Dendritic cell treated with granulocyte-macrophage colony-stimulating factor and Interleukin-4, amounts not matched to agents 40 ng/mL and 50 ng/mL, for 4 days (primary cell): ENCODE measurements around the gene NEMF.

Experiments
- H3K27ac Mint-ChIP-seq: one replicate; pipeline ENCODE4 v1.8.0; 2022; ENCODE audit warnings: mild to moderate bottlenecking, mixed read lengths
- H3K27me3 Mint-ChIP-seq: one replicate; pipeline ENCODE4 v1.8.0; 2022; ENCODE audit warnings: mild to moderate bottlenecking, mixed read lengths
- H3K36me3 Mint-ChIP-seq: one replicate; pipeline ENCODE4 v1.8.0; 2022; ENCODE audit warnings: low read depth, mixed read lengths
- H3K4me1 Mint-ChIP-seq: one replicate; pipeline ENCODE4 v1.8.0; 2022; ENCODE audit warnings: low read depth, mixed read lengths
- H3K4me3 Mint-ChIP-seq: one replicate; pipeline ENCODE4 v1.8.0; 2022; ENCODE audit warnings: mild to moderate bottlenecking, moderate library complexity, mixed read lengths
- H3K9me3 Mint-ChIP-seq: one replicate; pipeline ENCODE4 v1.8.0; 2022; ENCODE audit warnings: mixed read lengths
- intact Hi-C: fragments of 100-400 bp; cut with micrococcal nuclease; formaldehyde crosslinking; loops from one replicate; pipeline ENCODE4 v1.15.0; 2022

The NEMF gene

DNA sequence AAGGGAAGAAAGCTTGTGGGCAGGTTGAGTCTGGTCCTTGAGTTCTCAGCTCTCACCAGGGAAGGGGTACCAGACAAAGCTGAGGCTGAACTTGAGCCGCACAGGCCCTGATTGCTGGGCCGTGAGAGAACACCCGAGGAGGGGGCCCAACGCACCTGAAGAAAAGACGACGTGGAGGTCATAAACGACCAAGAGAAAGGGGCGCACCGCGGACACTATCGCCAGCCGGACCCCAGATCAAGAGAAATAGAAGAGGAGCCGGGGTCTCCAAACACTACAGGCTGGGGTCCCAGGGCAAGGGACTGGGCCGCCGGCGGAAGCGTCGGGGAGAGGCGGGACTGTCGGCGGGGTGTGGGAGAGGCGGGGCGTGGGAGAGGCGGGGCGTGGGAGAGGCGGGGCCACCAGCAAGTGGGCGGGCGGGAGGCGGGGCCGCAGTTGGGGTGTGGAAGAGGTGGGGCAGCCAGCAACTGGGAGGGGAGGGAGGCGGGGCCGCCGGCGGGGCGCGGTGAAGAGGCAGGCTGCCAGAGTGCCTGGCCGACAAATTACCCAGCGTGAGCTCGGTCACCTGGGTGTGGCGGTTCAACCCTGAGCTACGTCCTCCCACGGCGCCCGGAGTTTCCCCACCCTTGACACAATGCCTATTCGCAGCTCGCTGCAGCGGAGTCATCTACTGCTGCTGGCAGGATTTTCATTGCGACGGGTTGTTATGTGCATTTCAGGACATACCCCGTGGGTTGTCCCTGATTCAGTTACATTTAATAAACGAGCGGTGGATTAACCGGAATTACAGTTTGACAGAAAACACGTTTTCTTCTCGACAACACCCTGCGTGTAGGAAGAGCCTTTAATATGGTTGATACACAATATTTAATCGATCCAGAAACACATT lies 15.5 kb upstream of the NEMF start:
- Mint-ChIP-seq H3K4me1 (peaks cover 29% of the 10 kb centered on the region), H3K9me3 (no peaks in the 10 kb centered on the region), H3K36me3 (peaks cover 10% of the 10 kb centered on the region), H3K27me3 (no peaks in the 10 kb centered on the region), H3K4me3 (peak overlapping the region; percentile 93), H3K27ac (peak overlapping the region; percentile 98)
- intact Hi-C loops = loop anchor here (1.0 to 2.0 kb wide), 5 partner anchors 12 to 171 kb away; no protein-coding TSS in a partner anchor

DNA sequence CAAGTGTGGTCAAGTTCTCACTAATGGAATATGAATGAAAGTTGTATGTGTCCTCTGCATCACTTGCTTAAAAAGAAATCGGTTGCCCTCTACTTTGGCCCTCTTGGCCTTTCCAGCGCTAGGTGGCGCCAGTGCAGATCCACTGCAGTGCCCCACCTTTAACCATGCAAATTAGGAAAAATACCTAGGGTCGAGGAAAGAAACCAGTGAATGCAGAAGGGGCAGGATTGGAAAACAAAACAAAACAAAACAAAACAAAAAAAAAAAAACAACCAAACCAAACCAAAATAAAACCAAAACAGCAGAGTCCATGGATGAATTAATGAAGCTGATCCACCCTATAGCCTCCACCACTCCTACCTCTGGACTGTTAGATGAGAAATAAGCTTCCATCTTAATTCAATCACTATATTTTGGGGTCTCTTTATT lies 12.9 kb upstream of the NEMF start:
- H3K27me3 Mint-ChIP-seq = no peaks in the 10 kb centered on the region

DNA sequence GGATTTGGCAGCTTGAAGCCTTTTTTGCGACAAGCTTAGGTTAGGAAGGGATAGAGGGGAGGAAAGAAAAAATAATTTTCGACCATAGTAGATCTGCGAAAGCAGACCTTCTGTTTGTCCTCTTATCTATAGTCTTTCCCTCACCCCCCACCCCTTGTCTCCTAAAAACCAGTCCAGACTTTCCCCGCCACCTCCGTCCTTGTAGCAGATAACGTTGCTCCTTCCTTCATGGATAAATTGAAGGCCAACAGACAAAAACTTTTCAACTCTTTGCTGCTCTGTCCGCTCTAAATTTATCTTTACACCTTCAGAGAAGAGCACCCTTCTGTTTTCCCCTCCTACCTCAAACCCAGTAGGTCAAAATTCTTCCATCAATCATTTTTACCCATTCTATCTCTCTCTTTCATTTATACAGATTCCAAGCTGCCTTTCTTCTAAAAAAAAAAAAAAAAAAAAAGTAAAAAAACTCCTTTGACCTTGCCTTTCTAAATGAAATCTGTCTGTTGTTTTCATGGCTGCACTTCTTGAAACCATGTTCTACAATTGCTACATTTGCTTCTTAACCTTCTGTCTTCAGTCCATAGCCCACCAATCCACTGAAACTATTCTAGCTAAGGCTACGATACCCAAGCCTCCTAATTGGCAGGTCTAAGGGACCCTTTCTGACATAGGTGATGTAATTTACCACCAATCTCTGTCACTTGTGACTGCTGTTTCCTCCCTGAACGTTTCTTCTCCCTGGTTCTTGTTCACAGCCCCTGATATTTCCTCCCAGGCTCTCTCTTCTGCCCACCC lies 11.1 kb upstream of the NEMF start:
- intact Hi-C loops = no loop called here
- H3K27ac Mint-ChIP-seq = no peak overlapping the region
- no peaks in the 10 kb centered on the region for H3K9me3 Mint-ChIP-seq
- no peak overlapping the region for H3K4me3 Mint-ChIP-seq
- H3K4me1 Mint-ChIP-seq = peaks cover 21% of the 10 kb centered on the region
- H3K27me3 Mint-ChIP-seq = no peaks in the 10 kb centered on the region
- H3K36me3 Mint-ChIP-seq = peaks cover 12% of the 10 kb centered on the region

More for the DNA sequence above, 12.9 kb upstream of the NEMF start:
- H3K4me1 Mint-ChIP-seq = peaks cover 27% of the 10 kb centered on the region
- H3K36me3 Mint-ChIP-seq = peaks cover 12% of the 10 kb centered on the region
- H3K9me3 Mint-ChIP-seq = no peaks in the 10 kb centered on the region
- no peak overlapping the region for H3K27ac Mint-ChIP-seq
- H3K4me3 Mint-ChIP-seq = no peak overlapping the region
- intact Hi-C loops = loop anchor here (1.0 kb wide), 1 partner anchor 240 kb away; no protein-coding TSS in a partner anchor

DNA sequence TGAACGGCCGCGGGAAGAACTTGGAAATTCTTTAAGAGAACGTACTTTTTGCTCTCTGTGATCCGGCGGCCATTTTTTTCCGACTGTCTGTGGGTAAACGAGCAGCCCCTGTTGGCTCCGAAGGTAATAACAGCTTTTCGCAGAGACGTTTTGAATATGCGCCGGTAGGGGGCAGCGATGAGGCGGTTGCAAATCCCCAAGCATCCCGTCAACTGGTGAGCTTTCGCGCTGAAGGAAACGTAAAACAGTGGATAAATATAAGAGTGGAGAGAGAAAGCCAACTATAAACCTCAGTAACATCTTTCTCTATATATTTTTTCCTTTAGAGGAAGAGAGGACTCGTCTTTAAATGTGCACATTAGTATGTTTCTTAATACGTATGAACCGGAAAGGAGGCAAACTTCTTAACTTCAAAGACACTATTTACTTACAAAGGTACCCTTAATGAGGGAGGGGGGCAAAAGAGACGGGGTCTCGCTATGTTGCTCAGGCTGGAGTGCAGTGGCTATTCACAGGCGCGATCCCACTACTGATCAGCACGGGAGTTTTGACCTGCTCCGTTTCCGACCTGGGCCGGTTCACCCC lies 9.6 kb upstream of the NEMF start:
- Mint-ChIP-seq H3K27ac (no peak overlapping the region), H3K27me3 (no peaks in the 10 kb centered on the region), H3K9me3 (no peaks in the 10 kb centered on the region), H3K4me3 (no peak overlapping the region), H3K4me1 (peaks cover 18% of the 10 kb centered on the region), H3K36me3 (peaks cover 5% of the 10 kb centered on the region)
- intact Hi-C loops = loop anchor here (1.0 kb wide), 1 partner anchor 9 kb away; no protein-coding TSS in a partner anchor

DNA sequence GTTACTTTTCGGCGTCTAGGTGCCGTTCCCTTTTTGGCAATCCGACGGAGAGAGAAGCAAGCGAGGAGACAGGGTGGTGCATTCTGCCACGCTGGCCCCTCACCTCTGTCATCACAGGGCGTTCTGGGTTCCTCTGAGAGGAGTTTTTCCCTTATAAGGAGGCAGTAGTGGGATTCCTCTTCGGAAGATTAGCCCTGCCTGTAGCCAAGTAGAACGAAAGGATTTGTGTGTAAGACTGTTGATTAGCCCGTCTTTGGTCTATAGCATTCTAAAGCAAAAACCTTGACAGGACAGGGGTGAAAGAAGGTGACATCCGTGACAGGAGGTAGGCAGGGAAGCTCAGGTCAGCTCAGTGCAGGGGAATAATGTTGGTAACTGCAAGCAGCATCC lies 9.1 kb upstream of the NEMF start:
- intact Hi-C loops = loop anchor here (1.0 kb wide), 1 partner anchor 8 kb away; no protein-coding TSS in a partner anchor
- H3K4me1 Mint-ChIP-seq = peaks cover 20% of the 10 kb centered on the region
- no peak overlapping the region for H3K27ac Mint-ChIP-seq
- H3K4me3 Mint-ChIP-seq = no peak overlapping the region
- H3K9me3 Mint-ChIP-seq = no peaks in the 10 kb centered on the region
- no peaks in the 10 kb centered on the region for H3K27me3 Mint-ChIP-seq
- H3K36me3 Mint-ChIP-seq = peaks cover 5% of the 10 kb centered on the region

DNA sequence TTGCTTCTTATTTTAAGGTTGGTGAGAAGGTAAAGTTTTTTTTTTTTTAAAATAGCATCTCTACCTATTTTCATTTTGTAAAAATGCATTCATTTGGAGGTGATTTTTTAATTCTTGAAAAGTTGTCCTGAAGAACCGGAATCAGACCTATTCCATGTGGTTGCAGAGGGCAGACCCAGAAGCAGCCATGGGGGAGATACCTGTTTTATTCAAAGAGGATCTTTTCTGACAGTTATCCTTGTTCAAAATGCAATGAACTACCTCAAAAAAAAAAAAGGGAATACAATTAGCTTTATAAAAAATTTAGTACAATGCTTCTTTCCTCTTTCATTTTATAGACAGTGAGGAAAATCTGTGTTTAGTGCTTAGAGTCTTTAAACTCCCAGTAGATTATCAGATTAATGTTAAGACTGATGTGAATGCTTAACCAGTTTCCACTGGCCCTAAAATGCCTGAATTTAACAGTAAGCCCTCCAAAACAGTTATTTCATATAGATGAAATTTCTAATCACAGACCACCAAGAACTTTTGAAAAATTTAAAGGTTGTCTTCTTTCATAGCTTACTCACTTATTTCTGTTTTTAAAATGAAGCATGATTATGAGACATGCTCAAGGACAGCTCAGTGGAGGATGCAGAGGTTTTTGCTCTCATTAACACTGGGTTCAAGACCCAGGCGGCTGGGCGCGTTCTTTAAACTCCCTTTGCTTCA lies 8.6 kb upstream of the NEMF start:
- Mint-ChIP-seq H3K4me1 (peaks cover 20% of the 10 kb centered on the region), H3K27ac (no peak overlapping the region), H3K36me3 (peaks cover 5% of the 10 kb centered on the region), H3K27me3 (no peaks in the 10 kb centered on the region), H3K9me3 (no peaks in the 10 kb centered on the region), H3K4me3 (no peak overlapping the region)
- intact Hi-C loops = no loop called here

DNA sequence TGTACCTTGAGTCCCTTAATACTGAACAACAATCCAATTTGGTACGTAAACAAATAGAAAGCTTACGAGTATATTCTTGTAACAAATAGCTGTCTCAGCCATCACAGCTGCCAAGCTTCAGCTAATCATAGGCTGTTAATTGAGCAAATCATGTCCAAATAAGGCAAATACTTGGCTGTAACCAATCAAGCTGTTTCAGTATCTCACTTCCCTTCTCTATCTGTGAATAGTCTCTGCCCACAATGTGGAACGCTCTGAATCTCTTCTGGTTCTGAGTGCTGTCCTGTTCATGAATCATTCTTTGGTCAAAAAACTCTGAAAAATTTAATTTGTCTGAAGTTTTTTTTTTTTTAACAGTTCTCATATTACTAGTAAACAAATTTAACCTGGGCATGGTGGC lies 5.8 kb upstream of the NEMF start:
- Mint-ChIP-seq H3K9me3 (no peaks in the 10 kb centered on the region), H3K36me3 (peaks cover 5% of the 10 kb centered on the region), H3K4me3 (no peak overlapping the region), H3K4me1 (peaks cover 28% of the 10 kb centered on the region), H3K27ac (no peak overlapping the region), H3K27me3 (no peaks in the 10 kb centered on the region)
- intact Hi-C loops = no loop called here

DNA sequence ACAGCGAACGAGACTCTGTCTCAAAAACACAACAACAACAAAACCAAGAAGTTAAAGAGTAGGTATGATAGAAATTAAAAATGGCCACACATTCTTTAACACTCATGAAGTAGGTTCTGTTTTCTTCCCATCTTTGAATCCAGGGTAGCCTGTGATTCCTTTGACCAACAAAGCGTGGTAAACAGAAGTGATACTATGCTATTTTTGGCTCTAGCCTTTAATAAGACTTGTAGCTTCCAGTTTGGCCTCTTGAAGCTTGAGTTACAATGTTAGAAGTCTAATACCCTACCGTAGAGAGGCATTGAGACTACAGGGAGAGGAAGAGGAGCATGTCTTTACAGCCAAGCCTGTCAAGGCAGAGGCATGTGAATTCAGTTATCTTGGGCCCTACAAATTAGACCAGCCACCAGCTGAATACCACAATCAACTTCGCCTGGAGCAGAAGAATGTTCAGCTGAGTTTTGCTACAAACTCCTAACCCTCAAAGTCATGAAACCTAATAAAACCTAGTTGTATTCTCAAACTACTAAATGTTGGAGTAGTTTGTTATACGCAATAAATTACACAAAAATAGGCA lies 4.9 kb upstream of the NEMF start:
- intact Hi-C loops = no loop called here
- peaks cover 34% of the 10 kb centered on the region for H3K4me1 Mint-ChIP-seq
- H3K27ac Mint-ChIP-seq = peak overlapping the region; percentile 72
- no peaks in the 10 kb centered on the region for H3K9me3 Mint-ChIP-seq
- peaks cover 5% of the 10 kb centered on the region for H3K36me3 Mint-ChIP-seq
- H3K4me3 Mint-ChIP-seq = peak overlapping the region; percentile 2
- no peaks in the 10 kb centered on the region for H3K27me3 Mint-ChIP-seq

DNA sequence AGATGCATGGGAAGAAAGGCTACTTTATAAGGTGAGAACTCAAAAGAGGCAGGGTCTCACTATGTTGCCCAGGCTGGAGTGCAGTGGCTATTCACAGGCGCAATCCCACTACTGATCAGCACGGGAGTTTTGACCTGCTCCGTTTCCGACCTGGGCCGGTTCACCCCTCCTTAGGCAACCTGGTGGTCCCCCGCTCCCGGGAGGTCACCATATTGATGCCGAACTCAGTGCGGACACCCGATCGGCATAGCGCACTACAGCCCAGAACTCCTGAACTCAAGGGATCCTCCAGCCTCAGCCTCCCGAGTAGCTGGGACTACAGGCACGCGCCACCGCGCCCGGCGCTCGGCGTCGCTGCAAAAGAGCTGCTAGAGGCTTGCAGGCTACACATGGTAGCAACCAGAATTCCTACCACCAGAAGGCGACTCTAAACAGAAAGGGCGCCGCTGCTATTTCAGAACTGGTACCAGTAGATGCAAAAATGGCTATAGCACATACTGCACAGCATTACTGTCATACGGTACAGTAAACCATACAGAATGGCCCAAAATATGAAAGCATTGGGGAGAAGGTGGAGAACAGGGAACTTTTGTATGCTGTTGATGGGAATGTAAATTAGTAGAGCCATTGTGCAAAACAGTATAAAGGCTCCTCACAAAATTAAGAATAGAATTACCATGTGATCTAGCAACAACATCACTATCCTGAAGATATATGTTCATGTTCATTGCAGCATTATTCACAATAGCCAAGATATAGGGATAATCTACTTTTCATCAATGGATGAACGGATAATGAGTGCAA lies 1.2 kb upstream of the NEMF start:
- intact Hi-C loops = loop anchor here (1.0 to 5.0 kb wide), 2 partner anchors 9 to 264 kb away; partner anchors contain the start of gene VCPKMT

DNA sequence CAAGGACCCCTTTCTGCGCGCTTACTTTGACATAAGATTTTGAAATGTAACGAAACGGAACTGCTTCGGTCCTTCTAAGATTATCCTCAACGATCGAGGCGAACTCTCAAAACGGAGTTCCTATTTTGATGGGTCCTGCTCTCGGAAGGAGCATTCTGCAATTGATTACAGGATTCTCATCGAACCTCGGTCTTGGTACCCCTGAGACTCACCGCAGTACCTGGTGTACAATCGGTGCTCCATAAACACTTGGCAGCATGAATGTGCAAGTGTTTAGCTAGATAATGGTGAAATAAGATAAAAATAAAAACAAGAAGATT lies 530 bp upstream of the NEMF start:
- H3K4me3 Mint-ChIP-seq = peak overlapping the region; percentile 95
- peak overlapping the region; percentile 99 for H3K27ac Mint-ChIP-seq
- intact Hi-C loops = loop anchor here (1.0 to 5.0 kb wide), 2 partner anchors 9 to 264 kb away; partner anchors contain the start of gene VCPKMT
- H3K4me1 Mint-ChIP-seq = peaks cover 30% of the 10 kb centered on the region
- H3K9me3 Mint-ChIP-seq = no peaks in the 10 kb centered on the region
- H3K36me3 Mint-ChIP-seq = peaks cover 41% of the 10 kb centered on the region
- H3K27me3 Mint-ChIP-seq = no peaks in the 10 kb centered on the region

More for the DNA sequence above, 1.2 kb upstream of the NEMF start:
- Mint-ChIP-seq H3K9me3 (no peaks in the 10 kb centered on the region), H3K4me1 (peaks cover 30% of the 10 kb centered on the region), H3K27ac (peak overlapping the region; percentile 99), H3K4me3 (peak overlapping the region; percentile 95), H3K36me3 (peaks cover 35% of the 10 kb centered on the region), H3K27me3 (no peaks in the 10 kb centered on the region)

DNA sequence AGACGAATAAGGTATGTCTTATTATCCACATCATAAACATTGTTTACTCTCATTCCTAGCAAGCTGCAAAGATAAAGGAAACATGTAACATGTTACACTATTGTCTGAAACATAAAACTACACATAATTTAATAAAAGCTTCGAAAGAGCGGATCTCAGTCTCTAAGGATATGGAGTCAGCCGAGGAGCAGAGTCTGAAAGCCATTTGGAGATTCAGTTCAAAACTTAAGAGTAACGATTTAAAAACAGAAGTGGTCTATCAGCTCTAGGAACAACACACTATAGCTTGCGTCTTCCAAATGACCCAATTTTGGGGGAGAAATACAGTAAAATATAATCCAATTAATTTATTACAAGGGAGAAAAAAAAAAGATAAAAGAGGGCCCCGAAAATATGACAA lies 775 bp downstream of the NEMF start:
- Mint-ChIP-seq H3K27ac (peak overlapping the region; percentile 99), H3K36me3 (peaks cover 53% of the 10 kb centered on the region), H3K4me1 (peaks cover 21% of the 10 kb centered on the region), H3K27me3 (no peaks in the 10 kb centered on the region), H3K4me3 (peak overlapping the region; percentile 95), H3K9me3 (no peaks in the 10 kb centered on the region)
- intact Hi-C loops = loop anchor here (5.0 kb wide), 1 partner anchor 265 kb away; the partner anchor contains the start of gene VCPKMT

DNA sequence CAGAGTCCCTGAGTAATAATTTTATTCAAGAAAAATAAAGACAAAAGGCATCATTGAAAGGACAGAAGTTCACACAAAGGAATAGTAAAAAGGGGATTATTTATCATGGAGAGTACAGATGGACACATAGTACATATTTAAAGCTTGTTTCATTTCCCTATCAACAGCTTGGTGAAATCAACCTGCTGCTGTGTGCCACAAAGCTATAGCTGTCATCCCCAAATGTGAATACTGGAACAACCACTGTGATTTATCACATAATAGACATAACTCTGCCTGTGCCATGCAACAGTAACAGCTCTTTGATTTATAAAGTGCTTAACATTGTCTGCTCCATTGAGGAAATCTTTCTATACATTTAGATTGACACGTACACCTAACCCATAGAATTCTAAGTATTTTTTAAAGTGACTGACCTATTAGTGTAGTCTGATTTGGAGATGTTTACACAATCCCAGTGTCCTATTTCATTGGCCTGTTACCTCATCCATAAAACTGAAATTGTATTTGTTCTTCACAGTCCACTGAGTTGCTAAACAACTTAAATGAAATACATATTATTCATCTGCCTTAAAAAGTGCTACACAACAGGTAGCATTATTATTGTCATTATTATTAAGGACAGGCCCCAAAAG lies 3.3 kb downstream of the NEMF start:
- no peaks in the 10 kb centered on the region for H3K27me3 Mint-ChIP-seq
- no peak overlapping the region for H3K27ac Mint-ChIP-seq
- no peak overlapping the region for H3K4me3 Mint-ChIP-seq
- intact Hi-C loops = no loop called here
- H3K36me3 Mint-ChIP-seq = peaks cover 76% of the 10 kb centered on the region
- no peaks in the 10 kb centered on the region for H3K9me3 Mint-ChIP-seq
- H3K4me1 Mint-ChIP-seq = peaks cover 21% of the 10 kb centered on the region
